ENCODE measurements around the gene LRPPRC.
A peak's percentile ranks its signal among the peaks of the same experiment; 100 is the strongest.

Gene LRPPRC

GRCh38 chr2:43925431-43925830, 70.4 kb downstream of the LRPPRC start:
- TF ChIP-seq TEAD4 (IDR thresholded peaks at IDR 0.05) (no peak), YY1 (IDR thresholded peaks at IDR 0.05; ENCODE audit: low read depth) (no peak), EGR1 (IDR thresholded peaks at IDR 0.05) (no peak), CREB1 (IDR thresholded peaks at IDR 0.05; ENCODE audit: low read depth) (no peak), NFIC (IDR thresholded peaks at IDR 0.05) (no peak), TAF1 (IDR thresholded peaks at IDR 0.05; ENCODE audit: low read depth) (no peak), FOXM1 (IDR thresholded peaks at IDR 0.05; ENCODE audit: borderline replicate concordance, low read depth) (no peak), MAX (IDR thresholded peaks at IDR 0.05) (no peak), RAD21 (IDR thresholded peaks at IDR 0.05; ENCODE audit: low read depth) (no peak), CEBPB (IDR thresholded peaks at IDR 0.05) (no peak), USF1 (IDR thresholded peaks at IDR 0.05) (no peak), TCF12 (IDR thresholded peaks at IDR 0.05; ENCODE audit: low read depth) (no peak), EP300 (IDR thresholded peaks at IDR 0.05; ENCODE audit: borderline replicate concordance) (no peak), ZBTB7A (IDR thresholded peaks at IDR 0.05; ENCODE audit: low read depth) (no peak), REST (IDR thresholded peaks at IDR 0.05; ENCODE audit: low read depth) (no peak)

- no peak for TF ChIP-seq TAF1 (IDR thresholded peaks at IDR 0.05; ENCODE audit: low read depth)
- no peak for TF ChIP-seq EGR1 (IDR thresholded peaks at IDR 0.05)
- TF ChIP-seq REST (IDR thresholded peaks at IDR 0.05; ENCODE audit: low read depth) = no peak
- no peak for TF ChIP-seq CEBPB (IDR thresholded peaks at IDR 0.05)
- no peak for TF ChIP-seq CREB1 (IDR thresholded peaks at IDR 0.05; ENCODE audit: low read depth)
- TF ChIP-seq YY1 (IDR thresholded peaks at IDR 0.05; ENCODE audit: low read depth) = no peak
- TF ChIP-seq FOXM1 (IDR thresholded peaks at IDR 0.05; ENCODE audit: borderline replicate concordance, low read depth) = no peak
- no peak for TF ChIP-seq RAD21 (IDR thresholded peaks at IDR 0.05; ENCODE audit: low read depth)
- no peak for TF ChIP-seq ZBTB7A (IDR thresholded peaks at IDR 0.05; ENCODE audit: low read depth)
- TF ChIP-seq USF1 (IDR thresholded peaks at IDR 0.05) = no peak
- no peak for TF ChIP-seq TEAD4 (IDR thresholded peaks at IDR 0.05)
- TF ChIP-seq EP300 (IDR thresholded peaks at IDR 0.05; ENCODE audit: borderline replicate concordance) = no peak
- no peak for TF ChIP-seq MAX (IDR thresholded peaks at IDR 0.05)
- TF ChIP-seq NFIC (IDR thresholded peaks at IDR 0.05) = no peak
- TF ChIP-seq TCF12 (IDR thresholded peaks at IDR 0.05; ENCODE audit: low read depth) = no peak
Observed at GRCh38 chr2:43924463-43924862, 71.3 kb downstream of the LRPPRC start.

GRCh38 chr2:43911136-43911790, 84.5 kb downstream of the LRPPRC start:
- peak; percentile 76 for TF ChIP-seq CEBPB (IDR thresholded peaks at IDR 0.05)

- TF ChIP-seq NFIC (IDR thresholded peaks at IDR 0.05) = no peak
- no peak for TF ChIP-seq TAF1 (IDR thresholded peaks at IDR 0.05; ENCODE audit: low read depth)
- TF ChIP-seq RAD21 (IDR thresholded peaks at IDR 0.05; ENCODE audit: low read depth) = no peak
Observed at GRCh38 chr2:43906448-43907109, 89.2 kb downstream of the LRPPRC start.

GRCh38 chr2:43905871-43906270, 89.9 kb downstream of the LRPPRC start:
- TF ChIP-seq TEAD4 (IDR thresholded peaks at IDR 0.05) (no peak), CEBPB (IDR thresholded peaks at IDR 0.05) (no peak), EP300 (IDR thresholded peaks at IDR 0.05; ENCODE audit: borderline replicate concordance) (no peak), CREB1 (IDR thresholded peaks at IDR 0.05; ENCODE audit: low read depth) (no peak), YY1 (IDR thresholded peaks at IDR 0.05; ENCODE audit: low read depth) (no peak), RAD21 (IDR thresholded peaks at IDR 0.05; ENCODE audit: low read depth) (no peak), FOXM1 (IDR thresholded peaks at IDR 0.05; ENCODE audit: borderline replicate concordance, low read depth) (no peak), NFIC (IDR thresholded peaks at IDR 0.05) (no peak), TAF1 (IDR thresholded peaks at IDR 0.05; ENCODE audit: low read depth) (no peak), USF1 (IDR thresholded peaks at IDR 0.05) (no peak), REST (IDR thresholded peaks at IDR 0.05; ENCODE audit: low read depth) (no peak), TCF12 (IDR thresholded peaks at IDR 0.05; ENCODE audit: low read depth) (no peak), ZBTB7A (IDR thresholded peaks at IDR 0.05; ENCODE audit: low read depth) (no peak)
